Left renal cortex interstitium (tissue), 4 donors: ENCODE results near the gene ADAP1. TPM values are rescaled to one million over a fixed set of nuclear protein-coding genes. Genes with fewer than 3 reads are reported as not detected.
"Not testable (repeated sequence)": the region's sequence is repeated elsewhere in the genome, so short reads cannot be mapped to it uniquely, and the experiment has no call there.

ENCODE experiments used
- DNase-seq, 4 donors: peaks; one replicate each; pipeline ENCODE4 v3.0.0-alpha.2; 2013; ENCODE audit warnings: low read depth in 4 of 4, low spot score in 2 of 4, missing footprints in 1 of 4
- polyA plus RNA-seq, 4 donors: library from polyadenylated mRNA; unstranded; fragments of 120-200 nt; gene quantifications; one replicate each; pipeline ENCODE4 v1.2.1, GENCODE V29; 2013; ENCODE audit not compliant: insufficient read length in 4 of 4

ADAP1 gene
- polyA plus RNA-seq, 4 donors = 11.5 to 22.3 (median 18.5) TPM

DNA sequence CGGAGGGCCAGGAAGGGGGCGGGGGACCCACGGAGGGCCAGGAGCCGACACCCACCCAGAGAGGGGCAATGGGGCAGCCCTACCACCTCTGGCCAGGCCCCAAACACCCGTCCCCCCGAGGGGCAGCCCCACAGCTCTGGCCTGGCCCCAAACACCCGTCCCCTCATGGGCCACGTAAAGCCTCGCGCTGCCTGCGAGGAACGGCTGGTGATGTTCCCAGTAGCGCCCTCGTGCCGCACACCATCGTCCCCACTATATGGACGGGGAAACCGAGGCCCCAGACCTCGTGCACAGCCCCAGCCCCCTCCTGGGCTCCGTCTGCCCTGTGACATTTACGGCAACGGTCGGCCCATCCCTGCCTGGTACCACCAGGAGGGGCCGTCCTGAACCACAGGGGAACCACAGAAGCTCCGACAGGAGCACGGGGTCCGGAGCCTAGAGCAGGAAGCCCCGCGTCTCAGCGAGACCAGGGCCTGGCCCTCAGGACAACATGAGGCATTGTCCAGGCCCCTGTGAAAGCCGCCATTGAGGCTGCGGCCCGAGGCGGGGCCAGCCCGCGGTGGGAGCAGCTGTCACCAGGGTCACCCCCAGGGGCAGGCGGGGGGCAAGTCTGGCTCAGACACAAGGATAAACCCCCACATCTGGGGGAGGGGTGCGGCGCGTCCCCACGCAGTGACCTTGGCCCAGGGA, 42.5 kb downstream of the ADAP1 start:
- DNase-seq = no peak

DNA sequence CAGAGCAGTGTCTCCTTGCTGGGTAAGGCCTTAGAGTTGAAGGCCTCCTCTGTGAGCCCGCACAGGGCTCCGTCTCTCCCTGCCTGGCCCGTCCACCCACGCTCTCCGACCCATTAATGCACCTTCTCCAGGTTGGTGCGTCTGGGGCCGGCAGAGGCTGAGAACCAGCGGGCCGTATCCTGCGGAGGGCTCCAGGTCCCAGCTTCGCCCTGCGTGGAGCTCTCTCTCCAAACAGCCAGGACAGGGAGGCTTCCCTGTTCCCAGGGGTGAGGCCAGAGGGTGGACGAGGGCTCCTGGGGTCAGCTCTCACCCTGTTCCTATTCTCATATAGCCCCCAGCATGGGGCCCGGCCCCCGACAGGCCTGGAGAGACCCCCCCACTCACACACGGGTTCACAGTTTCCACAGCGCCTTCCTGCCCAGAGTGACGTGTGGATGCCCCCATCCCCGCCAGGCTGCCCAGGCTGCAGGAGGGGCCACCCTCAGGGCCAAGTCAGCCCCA, 43.5 kb downstream of the ADAP1 start:
- no peak for DNase-seq

DNA sequence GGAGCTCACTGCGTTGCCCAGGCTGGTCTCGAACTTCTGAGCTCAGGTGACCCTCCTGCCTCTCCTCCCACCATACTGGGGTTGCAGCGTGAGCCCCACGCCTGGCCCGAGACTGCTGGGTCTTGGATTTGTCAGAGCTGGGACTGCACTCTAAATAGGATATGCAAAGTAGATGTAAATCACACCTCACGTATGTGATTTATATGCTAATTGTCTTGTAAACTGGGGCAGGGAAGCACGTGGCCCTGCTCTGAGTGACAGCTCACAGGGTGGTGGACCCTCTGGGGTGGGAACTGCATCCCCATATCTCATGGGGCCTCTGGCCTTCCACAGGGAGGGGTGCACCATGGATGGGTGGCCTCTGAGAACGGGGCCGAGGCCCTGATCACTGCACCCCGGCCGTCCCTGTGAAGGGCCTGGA, 44.0 kb downstream of the ADAP1 start:
- DNase-seq = no peak

- DNase-seq = no peak
These were observed 44.8 kb downstream of the ADAP1 start for GRCh38 chr7:909358-910329.

DNA sequence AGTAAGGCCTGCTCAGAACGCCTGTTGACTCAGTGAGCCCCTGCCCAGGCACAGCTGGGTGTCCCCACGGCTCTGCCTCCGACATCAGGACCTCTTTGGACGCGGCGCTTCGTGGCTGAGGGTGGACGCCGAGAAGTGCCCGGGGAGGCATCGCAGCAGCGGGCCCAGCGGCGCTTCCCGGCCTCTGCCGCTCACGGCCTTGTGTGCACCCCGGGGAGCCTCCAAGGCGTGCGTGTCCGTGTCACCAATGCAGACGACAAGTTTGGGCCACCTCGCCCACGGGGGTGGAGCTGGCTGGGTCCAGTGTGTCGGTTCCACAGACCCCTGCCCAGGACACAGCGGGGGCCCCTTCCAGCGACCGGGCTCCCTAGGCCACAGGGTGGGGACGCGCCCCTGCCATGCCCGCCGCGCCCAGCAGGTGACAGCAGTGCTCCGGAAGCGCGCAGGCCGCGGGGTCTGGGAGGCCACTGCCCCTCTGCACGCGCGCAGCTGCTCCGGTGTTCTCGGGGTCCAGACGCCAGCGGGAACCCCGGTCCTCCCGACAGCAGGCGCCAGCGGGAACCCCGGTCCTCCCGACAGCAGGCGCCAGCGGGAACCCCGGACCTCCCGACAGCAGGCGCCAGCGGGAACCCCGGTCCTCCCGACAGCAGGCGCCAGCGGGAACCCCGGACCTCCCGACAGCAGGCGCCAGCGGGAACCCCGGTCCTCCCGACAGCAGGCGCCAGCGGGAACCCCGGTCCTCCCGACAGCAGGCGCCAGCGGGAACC, 45.7 kb downstream of the ADAP1 start:
- not testable (repeated sequence) for DNase-seq

DNA sequence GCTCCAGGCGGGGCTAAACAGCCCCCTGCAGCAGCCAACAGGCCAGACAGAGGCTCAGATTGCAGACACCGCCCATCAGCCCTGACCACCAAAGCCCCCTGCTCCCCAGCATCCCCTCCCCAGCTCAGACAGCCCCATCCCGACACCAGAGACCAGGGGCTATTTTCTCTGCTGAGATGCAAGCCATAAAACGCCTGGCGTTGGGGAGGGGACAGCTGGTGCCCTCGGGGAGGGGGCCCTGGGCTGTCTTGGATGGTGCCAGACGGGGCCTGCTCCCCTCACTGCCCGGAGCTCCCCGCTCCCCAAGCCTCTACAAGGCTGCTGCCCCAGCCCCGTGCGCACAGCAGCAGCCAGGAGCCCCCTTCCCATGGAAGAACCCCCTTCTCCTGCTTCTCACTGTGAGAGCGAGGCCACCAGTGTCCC, 46.3 kb downstream of the ADAP1 start:
- DNase-seq = no peak

DNA sequence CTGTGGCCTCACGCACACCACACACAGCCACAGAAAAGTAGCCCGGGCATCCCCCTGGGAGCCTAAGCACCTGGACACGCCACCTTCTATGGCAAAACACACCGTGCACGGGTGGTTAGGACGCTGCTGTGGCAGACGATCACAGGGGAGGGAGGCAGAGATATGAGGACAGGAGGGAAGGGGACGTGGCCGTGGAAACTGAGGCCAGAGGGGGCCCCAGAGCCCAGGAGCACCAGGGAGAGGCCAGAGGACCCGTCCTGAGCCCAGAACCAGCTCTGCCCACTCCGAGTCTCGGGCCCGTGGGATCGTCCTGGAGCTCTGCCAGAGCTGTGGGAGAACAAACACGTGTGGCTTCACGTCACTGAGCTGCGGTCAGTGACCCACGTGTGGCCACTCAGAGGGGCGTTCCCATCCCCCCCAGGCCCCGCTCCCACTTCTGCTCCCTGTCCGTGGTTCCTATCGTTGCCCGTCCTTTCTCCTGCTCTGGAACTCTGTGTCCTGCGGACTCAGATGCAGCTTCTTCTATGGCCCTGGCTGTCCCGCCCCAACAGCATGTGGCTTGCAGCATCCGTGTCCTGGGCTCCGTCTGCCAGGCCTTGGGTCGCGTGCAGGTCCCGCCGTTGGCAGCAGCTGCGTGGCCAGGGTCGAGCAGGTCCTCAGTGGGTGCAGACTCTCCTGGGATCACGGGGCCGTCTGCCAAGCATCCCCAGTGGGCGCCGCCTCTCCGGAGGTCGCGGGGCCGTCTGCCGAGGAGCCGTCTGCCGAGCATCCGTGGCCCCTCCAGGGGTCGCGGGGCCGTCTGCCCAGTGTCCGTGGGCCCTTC, 47.1 kb downstream of the ADAP1 start:
- no peak for DNase-seq

GRCh38 chr7:906776-907157, 47.7 kb downstream of the ADAP1 start:
- DNase-seq = no peak

GRCh38 chr7:904847-905246, 49.6 kb downstream of the ADAP1 start:
- no peak for DNase-seq

DNA sequence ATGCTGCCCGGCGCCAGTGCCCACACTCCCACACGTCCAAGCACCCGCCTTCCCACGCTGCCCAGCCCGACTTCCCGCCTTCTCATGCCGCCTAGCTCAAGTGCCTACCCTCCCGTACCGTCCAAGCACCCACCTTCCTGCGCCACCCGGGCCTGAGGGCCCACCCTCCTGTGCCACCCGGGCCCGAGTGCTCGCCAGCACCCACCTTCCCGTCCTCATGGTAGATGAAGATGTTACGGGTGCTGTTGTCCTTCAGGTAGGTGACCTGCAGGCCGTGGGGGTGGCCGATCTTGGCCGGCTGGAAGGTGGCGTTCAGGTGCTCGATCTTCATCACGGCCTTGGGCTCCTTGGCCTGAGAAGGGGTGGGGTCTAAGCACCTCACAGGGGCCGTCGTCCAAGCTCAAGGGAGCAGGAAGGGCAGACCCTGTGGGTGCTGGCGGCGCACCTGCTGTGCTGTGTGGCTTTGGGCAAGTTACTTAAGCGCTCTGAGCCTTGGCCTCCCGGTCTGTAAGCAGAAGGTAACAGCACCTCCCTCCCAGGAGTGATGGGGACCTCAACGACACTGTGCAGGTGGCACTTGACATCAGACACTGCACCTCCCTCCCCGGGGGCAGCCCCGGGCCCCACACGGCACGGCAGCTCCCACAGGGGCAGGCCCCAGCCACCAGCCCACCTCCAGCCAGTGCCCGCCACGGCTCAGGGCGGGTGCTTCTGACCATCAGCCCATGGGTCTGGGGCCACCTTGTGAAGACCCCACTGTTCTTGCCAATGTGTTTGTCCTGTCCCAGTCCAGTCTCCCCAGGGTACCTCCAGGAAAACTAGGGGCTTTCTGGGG, 50.3 kb downstream of the ADAP1 start:
- DNase-seq = no peak

DNA sequence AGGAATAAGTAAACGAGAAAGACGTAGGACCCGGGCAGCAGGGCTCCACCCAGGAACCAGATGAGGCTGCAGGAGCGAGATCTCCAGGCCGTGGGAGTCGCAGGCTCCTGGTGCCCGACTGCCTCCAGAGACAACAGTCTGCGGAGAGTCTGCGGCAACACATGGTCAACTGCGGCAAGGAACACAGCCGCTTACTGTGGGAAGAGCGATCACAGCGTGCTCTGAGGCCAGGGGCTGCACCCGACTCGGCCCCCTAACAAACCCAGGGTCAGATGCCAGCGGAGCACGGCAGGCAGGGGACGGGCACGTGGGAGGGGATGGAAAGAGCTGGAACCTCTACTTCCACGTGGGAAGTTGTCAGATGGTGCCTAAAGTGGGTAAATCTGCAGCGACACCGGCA, 51.5 kb downstream of the ADAP1 start:
- no peak for DNase-seq

- DNase-seq = no peak
These were observed 52.9 kb downstream of the ADAP1 start for GRCh38 chr7:901388-902154.

GRCh38 chr7:901041-901387, 53.5 kb downstream of the ADAP1 start:
- no peak for DNase-seq

DNA sequence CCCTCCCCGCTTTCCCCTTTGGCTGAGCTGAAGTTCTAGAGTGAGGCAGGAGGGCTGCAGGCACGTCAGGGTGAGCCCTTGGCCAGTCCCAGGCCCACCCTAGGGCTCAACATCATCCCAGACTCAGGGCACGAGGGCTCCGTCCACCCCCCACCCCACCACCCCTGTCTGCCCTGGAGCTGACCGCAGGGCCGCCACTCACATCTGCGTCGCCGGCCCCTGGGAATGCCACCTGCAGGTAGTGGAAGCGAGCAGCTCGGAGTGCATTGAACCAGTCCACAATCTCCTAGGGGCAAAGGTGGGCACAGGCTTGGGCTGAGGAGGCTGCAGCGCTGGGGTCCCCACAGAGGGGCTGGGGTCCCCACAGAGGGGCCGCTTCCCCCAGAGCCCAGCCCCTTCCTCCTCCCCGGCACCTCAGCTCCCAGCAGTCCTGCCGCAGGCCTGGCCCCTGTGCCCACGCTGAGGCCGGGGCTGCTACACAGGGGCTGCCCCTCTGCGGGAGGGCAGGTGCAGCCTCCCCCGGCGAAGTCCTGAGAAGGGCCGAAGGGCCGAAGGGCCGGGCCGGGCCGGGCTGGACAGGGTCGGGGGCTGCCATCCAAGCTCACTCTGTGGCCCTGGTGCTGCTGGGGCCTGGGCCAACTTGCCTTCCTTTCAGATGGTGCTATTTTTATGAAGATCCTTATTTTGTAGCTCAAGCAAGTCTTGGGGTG, 54.0 kb downstream of the ADAP1 start:
- DNase-seq = no peak

GRCh38 chr7:899806-900205, 54.7 kb downstream of the ADAP1 start:
- no peak for DNase-seq

DNA sequence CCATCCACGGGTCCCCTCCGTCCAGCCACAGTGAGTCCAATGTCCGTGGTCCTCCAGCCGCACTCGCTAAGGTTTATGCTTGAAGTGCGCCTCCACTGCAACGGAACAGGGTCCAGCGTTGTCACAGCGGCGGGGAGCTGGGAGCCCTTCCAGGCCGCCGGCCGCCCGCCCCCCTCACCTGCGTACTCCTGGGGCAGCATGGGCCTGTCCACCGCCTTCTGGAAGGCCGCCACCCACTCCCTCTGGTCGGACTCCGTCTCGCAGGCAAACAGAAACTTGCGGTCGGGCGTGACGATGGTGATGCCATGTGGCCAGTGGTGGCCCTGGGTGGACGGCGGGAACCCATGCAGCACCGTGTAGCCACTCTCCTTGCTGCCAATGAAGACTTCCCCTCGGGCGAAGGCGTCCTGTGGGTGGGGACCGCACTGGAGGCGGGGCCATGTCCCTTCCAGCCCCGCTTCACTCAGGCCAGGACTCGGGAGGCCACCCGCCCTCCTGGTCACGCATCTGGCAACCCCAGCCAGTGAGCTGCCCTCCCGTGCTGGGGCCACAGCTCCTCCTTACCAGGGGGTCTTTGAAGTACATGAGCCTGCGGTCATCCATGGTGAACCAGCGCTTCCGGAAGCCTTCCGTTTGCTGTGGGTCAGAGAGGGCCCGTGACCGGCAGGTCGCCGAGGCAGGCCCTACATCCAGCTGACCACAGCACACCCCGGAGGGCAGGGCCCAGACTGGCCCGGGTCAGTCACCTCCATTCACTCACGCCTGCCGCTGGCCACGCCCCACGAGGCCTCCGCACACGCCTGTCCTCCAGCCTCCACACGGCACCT, 55.4 kb downstream of the ADAP1 start:
- no peak for DNase-seq

- DNase-seq = no peak
These were observed 56.0 kb downstream of the ADAP1 start for GRCh38 chr7:898460-898854.
